KBM-7 (cell line): ENCODE results near the gene SEPTIN5.

Experiments
- DNase-seq: peaks from one replicate; pipeline ENCODE4 v3.0.0-alpha.2; 2015
- in situ Hi-C: fragments of 300-500 bp; cut with MboI; formaldehyde crosslinking; loops from 2 replicates; pipeline ENCODE4 v1.14.3; 2020; ENCODE audit warnings: low sequenced_read_pairs, low pct_unique_long_range_greater_than_20kb, mixed read lengths

SEPTIN5 gene

GRCh38 chr22:19701420-19702145 is 12.7 kb upstream of the SEPTIN5 start:
- in situ Hi-C loops, result no loop called here
- no peak for DNase-seq

GRCh38 chr22:19703869-19704268 is 10.4 kb upstream of the SEPTIN5 start:
- in situ Hi-C loops, result no loop called here
- no peak for DNase-seq

- no peak for DNase-seq
These were observed 9.8 kb upstream of the SEPTIN5 start for GRCh38 chr22:19704355-19705015.

GRCh38 chr22:19705181-19705934 is 8.9 kb upstream of the SEPTIN5 start:
- DNase-seq, result no peak
- in situ Hi-C loops, result no loop called here

More at GRCh38 chr22:19704355-19705015, 9.8 kb upstream of the SEPTIN5 start:
- in situ Hi-C loops, result no loop called here

- no peak for DNase-seq
- in situ Hi-C loops, result no loop called here
These were observed 7.6 kb upstream of the SEPTIN5 start for GRCh38 chr22:19706661-19707151.

GRCh38 chr22:19707347-19708290 is 6.7 kb upstream of the SEPTIN5 start:
- in situ Hi-C loops, result no loop called here
- DNase-seq, result no peak

- in situ Hi-C loops, result no loop called here
- DNase-seq, result no peak
These were observed 5.8 kb upstream of the SEPTIN5 start for GRCh38 chr22:19708321-19709011.

- in situ Hi-C loops, result no loop called here
These were observed 5.1 kb upstream of the SEPTIN5 start for GRCh38 chr22:19709063-19709769.

GRCh38 chr22:19710020-19710768 is 4.1 kb upstream of the SEPTIN5 start:
- in situ Hi-C loops, result no loop called here
- no peak for DNase-seq

More at GRCh38 chr22:19709063-19709769, 5.1 kb upstream of the SEPTIN5 start:
- no peak for DNase-seq

- in situ Hi-C loops, result no loop called here
- no peak for DNase-seq
These were observed 3.6 kb upstream of the SEPTIN5 start for GRCh38 chr22:19710769-19711106.

GRCh38 chr22:19713245-19713644 is 1.1 kb upstream of the SEPTIN5 start:
- DNase-seq, result no peak
- in situ Hi-C loops, result no loop called here

- no peak for DNase-seq
- in situ Hi-C loops, result no loop called here
These were observed 522 bp upstream of the SEPTIN5 start for GRCh38 chr22:19713650-19714311.

GRCh38 chr22:19715188-19715930 is 1.1 kb downstream of the SEPTIN5 start:
- in situ Hi-C loops, result no loop called here
- DNase-seq, result no peak

GRCh38 chr22:19716041-19716828 is 1.9 kb downstream of the SEPTIN5 start:
- in situ Hi-C loops, result no loop called here
- DNase-seq, result no peak

GRCh38 chr22:19716829-19717105 is 2.5 kb downstream of the SEPTIN5 start:
- in situ Hi-C loops, result no loop called here
- no peak for DNase-seq

GRCh38 chr22:19717181-19717580 is 2.9 kb downstream of the SEPTIN5 start:
- DNase-seq, result no peak
- in situ Hi-C loops, result no loop called here
